Mononuclear cell (primary cell): ENCODE results near the gene MRPS26. TPM values are rescaled to one million over a fixed set of nuclear protein-coding genes. Genes with fewer than 3 reads are reported as not detected.
"Not testable (repeated sequence)": the region's sequence is repeated elsewhere in the genome, so short reads cannot be mapped to it uniquely, and the experiment has no call there.

Experiments
- H3K27me3 ChIP-seq: 2 replicates; pipeline ENCODE4 v1.6.0; 2011; ENCODE audit warnings: low read length, control low read depth; ENCODE audit not compliant: insufficient read depth
- H3K4me1 ChIP-seq: 2 replicates; pipeline ENCODE4 v1.5.1; 2011; ENCODE audit warnings: mild to moderate bottlenecking, low read length, control low read depth; ENCODE audit not compliant: insufficient read depth
- H3K4me3 ChIP-seq: 2 replicates; pipeline ENCODE4 v1.5.1; 2011; ENCODE audit warnings: mild to moderate bottlenecking, low read length, moderate library complexity
- H3K9me3 ChIP-seq: 2 replicates; pipeline ENCODE4 v1.5.1; 2011; ENCODE audit warnings: low read depth, mild to moderate bottlenecking, control low read depth, low read length
- total RNA-seq: library from RNA; depleted of rRNA; stranded (reverse); fragments of >200 nt; gene quantifications from one replicate; pipeline ENCODE4 v1.2.3, GENCODE V29; 2012

Gene MRPS26
- total RNA-seq, 1 donor, result 11.0 TPM

- Histone ChIP-seq H3K27me3 (no peaks in the 10 kb centered on the region), H3K4me1 (peaks cover 10% of the 10 kb centered on the region), H3K4me3 (no peak overlapping the region), H3K9me3 (no peaks in the 10 kb centered on the region)
Observed at GRCh38 chr20:3051385-3052019, 5.7 kb downstream of the MRPS26 start.

- no peaks in the 10 kb centered on the region for H3K4me1 ChIP-seq
- no peaks in the 10 kb centered on the region for H3K27me3 ChIP-seq
- no peak overlapping the region for H3K4me3 ChIP-seq
- H3K9me3 ChIP-seq, result no peaks in the 10 kb centered on the region
Observed at GRCh38 chr20:3059489-3059888, 13.6 kb downstream of the MRPS26 start.

GRCh38 chr20:3064119-3064518 is 18.3 kb downstream of the MRPS26 start:
- not testable (repeated sequence) for H3K27me3 ChIP-seq, H3K9me3 ChIP-seq, H3K4me3 ChIP-seq, H3K4me1 ChIP-seq

DNA sequence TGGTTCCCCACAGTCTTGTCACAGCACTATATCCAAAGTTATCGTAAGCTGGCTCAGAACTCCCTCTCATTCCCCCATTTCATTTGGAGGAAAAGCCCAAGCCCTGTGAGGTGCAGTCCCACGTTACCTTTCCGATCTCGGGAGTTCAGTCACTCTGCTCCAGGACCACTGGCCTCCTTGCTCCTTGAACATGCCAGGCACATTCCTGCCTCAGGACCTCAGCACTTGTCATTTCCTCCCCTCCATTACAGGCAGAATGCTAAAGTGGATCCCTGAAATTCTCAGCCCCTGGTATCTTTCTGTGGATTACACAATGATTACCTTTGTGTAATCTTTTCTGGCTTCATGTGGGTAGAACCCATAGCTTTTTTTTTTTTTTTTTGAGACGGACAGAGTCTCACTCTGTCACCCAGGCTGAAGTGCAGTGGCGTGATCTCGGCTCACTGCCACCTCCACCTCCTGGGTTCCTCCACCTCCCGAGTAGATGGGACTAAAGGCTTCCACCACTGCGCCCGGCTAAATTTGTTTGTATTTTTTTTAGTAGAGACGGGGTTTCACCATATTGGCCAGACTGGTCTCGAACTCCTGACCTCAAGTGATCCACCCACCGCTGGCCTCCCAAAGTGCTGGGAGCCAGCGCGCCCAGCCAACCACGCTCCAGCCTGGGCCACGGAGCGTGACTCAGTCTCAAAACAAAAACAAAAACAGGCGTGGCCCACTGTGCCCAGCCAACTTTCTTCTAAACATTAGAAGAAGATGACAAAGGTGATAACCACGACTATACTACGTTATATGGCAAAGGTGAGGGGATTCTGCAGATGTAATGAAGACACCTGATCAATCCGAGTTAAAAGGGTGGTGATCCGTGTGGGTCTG is 21.5 kb downstream of the MRPS26 start:
- Histone ChIP-seq H3K27me3 (peaks cover 8% of the 10 kb centered on the region), H3K4me1 (peaks cover 15% of the 10 kb centered on the region), H3K4me3 (no peak overlapping the region), H3K9me3 (no peaks in the 10 kb centered on the region)

GRCh38 chr20:3068075-3068474 is 22.2 kb downstream of the MRPS26 start:
- no peak overlapping the region for H3K4me3 ChIP-seq
- H3K9me3 ChIP-seq, result no peaks in the 10 kb centered on the region
- peaks cover 13% of the 10 kb centered on the region for H3K27me3 ChIP-seq
- H3K4me1 ChIP-seq, result peaks cover 19% of the 10 kb centered on the region

GRCh38 chr20:3068986-3069900 is 23.4 kb downstream of the MRPS26 start:
- peaks cover 15% of the 10 kb centered on the region for H3K27me3 ChIP-seq
- H3K4me1 ChIP-seq, result peaks cover 19% of the 10 kb centered on the region
- H3K4me3 ChIP-seq, result no peak overlapping the region

GRCh38 chr20:3070725-3071124 is 24.9 kb downstream of the MRPS26 start:
- Histone ChIP-seq H3K9me3 (no peaks in the 10 kb centered on the region), H3K4me3 (no peak overlapping the region), H3K4me1 (peaks cover 19% of the 10 kb centered on the region), H3K27me3 (peaks cover 15% of the 10 kb centered on the region)

More at GRCh38 chr20:3068986-3069900, 23.4 kb downstream of the MRPS26 start:
- no peaks in the 10 kb centered on the region for H3K9me3 ChIP-seq

DNA sequence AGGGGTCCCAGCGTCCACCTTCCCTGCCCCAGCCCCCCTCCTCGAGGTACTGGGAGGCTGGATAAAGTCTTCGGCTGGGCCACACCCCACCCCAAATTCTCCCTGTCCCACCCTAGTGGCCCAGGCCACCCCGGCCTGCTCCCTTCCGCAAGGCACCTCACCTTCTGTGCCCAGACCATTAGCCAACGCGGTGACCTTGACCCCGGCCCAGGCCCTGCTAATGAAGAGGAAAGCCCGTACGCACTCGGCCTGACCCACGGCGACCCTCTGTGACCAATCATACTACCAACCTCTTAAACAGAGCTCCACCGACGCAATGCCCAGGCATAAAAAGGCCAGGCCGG is 25.4 kb downstream of the MRPS26 start:
- peaks cover 15% of the 10 kb centered on the region for H3K27me3 ChIP-seq
- peaks cover 19% of the 10 kb centered on the region for H3K4me1 ChIP-seq
- H3K4me3 ChIP-seq, result peak overlapping the region; percentile 35
- no peaks in the 10 kb centered on the region for H3K9me3 ChIP-seq

DNA sequence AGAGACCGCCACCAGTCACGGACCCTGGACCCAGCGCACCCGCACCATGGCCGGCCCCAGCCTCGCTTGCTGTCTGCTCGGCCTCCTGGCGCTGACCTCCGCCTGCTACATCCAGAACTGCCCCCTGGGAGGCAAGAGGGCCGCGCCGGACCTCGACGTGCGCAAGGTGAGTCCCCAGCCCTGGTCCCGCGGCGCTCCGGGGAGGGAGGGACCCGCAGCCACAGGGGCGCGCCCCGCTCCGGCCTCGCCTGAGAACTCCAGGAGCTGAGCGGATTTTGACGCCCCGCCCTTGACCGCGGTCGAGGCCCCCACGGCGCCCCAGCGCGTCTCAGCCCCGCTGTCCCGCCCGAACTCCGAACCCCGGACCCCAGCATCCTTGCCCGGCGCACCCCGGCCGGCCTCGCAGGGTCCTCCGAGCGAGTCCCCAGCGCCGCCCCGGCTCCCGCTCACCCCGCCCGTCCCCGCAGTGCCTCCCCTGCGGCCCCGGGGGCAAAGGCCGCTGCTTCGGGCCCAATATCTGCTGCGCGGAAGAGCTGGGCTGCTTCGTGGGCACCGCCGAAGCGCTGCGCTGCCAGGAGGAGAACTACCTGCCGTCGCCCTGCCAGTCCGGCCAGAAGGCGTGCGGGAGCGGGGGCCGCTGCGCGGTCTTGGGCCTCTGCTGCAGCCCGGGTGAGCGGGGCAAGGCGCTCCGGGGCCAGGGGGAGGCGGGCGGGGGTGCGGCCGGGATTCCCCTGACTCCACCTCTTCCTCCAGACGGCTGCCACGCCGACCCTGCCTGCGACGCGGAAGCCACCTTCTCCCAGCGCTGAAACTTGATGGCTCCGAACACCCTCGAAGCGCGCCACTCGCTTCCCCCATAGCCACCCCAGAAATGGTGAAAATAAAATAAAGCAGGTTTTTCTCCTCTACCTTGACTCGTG is 26.0 kb downstream of the MRPS26 start, which contains the start of gene OXT:
OXT (plus strand) TSS at position 11 of the 920 bp plus-strand sequence; CDS start at position 47, 36 bp downstream.
- H3K9me3 ChIP-seq, result no peaks in the 10 kb centered on the region
- peak within 1 kb of the TSS; percentile 35 for H3K4me3 ChIP-seq
- H3K27me3 ChIP-seq, result peaks cover 15% of the 10 kb centered on the region
- peaks cover 22% of the 10 kb centered on the region for H3K4me1 ChIP-seq

DNA sequence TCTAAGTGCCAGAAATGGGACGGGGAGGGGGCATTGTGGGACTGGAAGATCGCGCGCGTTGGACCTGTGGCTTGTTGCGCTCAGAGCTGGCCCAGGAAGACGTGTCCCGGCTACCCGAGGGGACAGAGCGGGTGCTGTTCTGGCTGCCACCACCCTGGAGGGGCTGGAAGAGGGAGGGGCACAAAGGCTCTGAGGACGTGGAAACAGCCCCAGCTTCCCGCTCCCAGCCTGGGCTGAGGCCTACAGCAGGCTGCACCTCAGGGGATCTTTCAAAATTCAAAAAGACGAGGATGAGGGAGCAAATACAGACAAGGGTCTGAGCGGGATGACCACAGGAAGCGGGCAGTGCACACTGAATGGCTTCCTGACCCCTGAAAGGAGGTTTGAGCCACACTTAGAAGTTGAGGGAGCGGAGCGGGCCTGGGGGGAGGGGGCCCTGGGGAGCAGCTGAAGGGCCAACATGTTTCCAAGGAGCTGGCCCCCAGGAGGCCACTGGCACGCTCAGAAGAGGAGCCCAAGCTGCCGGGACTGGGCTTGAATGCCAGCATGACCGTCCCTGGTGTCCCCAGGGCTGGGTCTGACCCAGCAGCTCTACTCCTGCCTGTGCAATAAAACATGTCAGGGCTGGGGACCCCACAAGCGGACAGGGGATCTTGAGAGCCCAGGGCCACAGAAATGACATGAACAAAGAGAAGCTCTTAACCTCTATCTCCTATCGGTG is 26.8 kb downstream of the MRPS26 start:
- H3K4me1 ChIP-seq, result peaks cover 30% of the 10 kb centered on the region
- H3K9me3 ChIP-seq, result no peaks in the 10 kb centered on the region
- peak overlapping the region; percentile 35 for H3K4me3 ChIP-seq
- H3K27me3 ChIP-seq, result peaks cover 15% of the 10 kb centered on the region

GRCh38 chr20:3073251-3073643 is 27.4 kb downstream of the MRPS26 start:
- H3K4me3 ChIP-seq, H3K9me3 ChIP-seq: not testable (repeated sequence)
- peaks cover 15% of the 10 kb centered on the region for H3K27me3 ChIP-seq
- peaks cover 33% of the 10 kb centered on the region for H3K4me1 ChIP-seq

- Histone ChIP-seq H3K4me3 (no peak overlapping the region), H3K4me1 (peaks cover 33% of the 10 kb centered on the region), H3K9me3 (no peaks in the 10 kb centered on the region), H3K27me3 (peaks cover 20% of the 10 kb centered on the region)
Observed at GRCh38 chr20:3074812-3075211, 29.0 kb downstream of the MRPS26 start.

- Histone ChIP-seq H3K27me3 (peaks cover 25% of the 10 kb centered on the region), H3K4me1 (peaks cover 33% of the 10 kb centered on the region)
- not testable (repeated sequence) for H3K4me3 ChIP-seq, H3K9me3 ChIP-seq
Observed at GRCh38 chr20:3075315-3075714, 29.5 kb downstream of the MRPS26 start.
